GM21390 (cell line): ENCODE measurements around the gene CCDC47.
A peak's percentile ranks its signal among the peaks of the same experiment; 100 is the strongest.
"Not testable (repeated sequence)": the region's sequence is repeated elsewhere in the genome, so short reads cannot be mapped to it uniquely, and the experiment has no call there.

Source experiments
- ATAC-seq: cut with Tn5 transposase; IDR thresholded peaks from one replicate; pipeline ENCODE4 v1.9.1; 2021; ENCODE audit not compliant: unreplicated experiment

Gene CCDC47, protein sequence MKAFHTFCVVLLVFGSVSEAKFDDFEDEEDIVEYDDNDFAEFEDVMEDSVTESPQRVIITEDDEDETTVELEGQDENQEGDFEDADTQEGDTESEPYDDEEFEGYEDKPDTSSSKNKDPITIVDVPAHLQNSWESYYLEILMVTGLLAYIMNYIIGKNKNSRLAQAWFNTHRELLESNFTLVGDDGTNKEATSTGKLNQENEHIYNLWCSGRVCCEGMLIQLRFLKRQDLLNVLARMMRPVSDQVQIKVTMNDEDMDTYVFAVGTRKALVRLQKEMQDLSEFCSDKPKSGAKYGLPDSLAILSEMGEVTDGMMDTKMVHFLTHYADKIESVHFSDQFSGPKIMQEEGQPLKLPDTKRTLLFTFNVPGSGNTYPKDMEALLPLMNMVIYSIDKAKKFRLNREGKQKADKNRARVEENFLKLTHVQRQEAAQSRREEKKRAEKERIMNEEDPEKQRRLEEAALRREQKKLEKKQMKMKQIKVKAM

DNA sequence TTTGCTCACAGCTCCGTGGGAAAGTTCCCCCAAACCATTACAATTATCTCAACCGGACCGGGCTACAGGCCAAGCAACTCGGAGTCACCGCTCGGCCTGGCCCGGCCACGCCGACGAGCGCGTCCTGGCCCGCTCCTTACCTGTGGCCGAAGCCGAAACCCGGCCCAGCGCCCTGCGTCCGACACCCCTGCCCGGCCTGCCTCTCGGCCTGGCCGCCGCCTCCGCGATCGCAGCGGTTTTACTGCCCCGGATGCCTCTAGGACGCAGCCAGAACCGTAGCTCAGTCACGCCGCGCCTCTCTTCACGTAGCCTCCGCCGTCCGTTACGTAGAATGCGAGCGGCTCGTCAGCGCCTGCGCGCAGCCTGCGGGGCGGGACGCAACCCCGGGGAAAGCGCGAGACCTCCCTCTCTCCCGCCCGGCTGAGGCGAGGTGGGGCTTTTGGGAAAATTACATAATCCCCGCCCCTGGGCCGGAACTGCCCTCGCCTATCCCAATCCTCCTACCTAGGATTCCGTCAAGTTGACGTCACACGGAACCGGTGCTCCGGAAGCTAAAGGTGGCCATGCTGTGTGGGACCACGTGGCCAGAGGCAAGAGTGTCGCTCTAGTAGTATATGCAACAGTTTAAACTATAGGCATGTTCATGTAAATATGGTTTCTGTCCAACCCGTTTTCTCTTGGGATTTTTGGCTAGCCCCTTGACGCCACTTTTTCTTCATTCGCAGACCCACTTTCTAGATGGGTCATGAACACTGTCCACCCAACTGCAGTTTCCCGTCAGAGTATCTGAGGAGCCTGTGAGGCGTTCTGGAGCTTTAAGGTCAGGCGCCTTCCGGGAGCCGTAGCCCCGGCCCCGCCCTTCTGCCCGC lies at the start of gene CCDC47:
Gene CCDC47, minus strand, starts transcription at position 326 of the 869 bp plus-strand sequence. CDS start 7,422 bp downstream, outside the sequence.
- peak; percentile 90 for ATAC-seq

DNA sequence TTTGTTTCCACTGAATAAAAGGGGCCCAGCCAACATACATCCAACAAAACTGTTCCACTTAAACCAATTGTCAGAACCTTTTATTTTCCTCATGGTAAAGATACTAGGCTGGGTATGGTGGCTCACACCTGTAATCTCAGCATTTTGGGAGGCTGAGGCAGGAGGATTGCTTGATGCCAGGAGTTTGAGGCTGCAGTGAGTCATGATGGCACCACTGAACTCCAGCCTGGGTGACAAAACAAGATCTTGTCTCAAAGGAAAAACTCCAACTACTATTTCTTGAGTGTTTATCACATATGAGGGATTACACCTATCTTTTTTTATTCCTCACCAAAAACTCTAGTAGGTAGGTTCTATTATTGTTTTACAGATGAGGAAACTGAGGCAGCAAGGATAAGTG lies 49.1 kb upstream of the CCDC47 start:
- ATAC-seq: no peak

DNA sequence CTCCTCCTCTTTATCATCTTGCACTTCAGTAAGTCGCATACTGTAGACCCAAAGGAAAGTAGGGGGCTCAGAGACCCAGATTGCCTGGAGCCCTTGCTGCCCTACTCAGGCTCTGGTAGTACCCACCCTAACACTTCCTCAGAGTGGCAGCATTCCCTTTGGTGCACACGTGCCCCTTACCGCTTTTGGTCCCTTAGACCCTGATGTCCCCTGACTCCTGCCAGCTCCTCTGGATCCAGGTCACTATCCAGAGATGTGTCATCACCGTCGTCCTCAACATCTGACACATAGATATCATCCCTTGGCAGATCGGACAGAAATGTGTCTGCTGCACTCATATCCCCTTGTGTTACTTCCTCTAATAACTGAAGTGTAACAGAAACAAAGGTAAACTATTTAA lies 48.4 kb upstream of the CCDC47 start:
- no peak for ATAC-seq

DNA sequence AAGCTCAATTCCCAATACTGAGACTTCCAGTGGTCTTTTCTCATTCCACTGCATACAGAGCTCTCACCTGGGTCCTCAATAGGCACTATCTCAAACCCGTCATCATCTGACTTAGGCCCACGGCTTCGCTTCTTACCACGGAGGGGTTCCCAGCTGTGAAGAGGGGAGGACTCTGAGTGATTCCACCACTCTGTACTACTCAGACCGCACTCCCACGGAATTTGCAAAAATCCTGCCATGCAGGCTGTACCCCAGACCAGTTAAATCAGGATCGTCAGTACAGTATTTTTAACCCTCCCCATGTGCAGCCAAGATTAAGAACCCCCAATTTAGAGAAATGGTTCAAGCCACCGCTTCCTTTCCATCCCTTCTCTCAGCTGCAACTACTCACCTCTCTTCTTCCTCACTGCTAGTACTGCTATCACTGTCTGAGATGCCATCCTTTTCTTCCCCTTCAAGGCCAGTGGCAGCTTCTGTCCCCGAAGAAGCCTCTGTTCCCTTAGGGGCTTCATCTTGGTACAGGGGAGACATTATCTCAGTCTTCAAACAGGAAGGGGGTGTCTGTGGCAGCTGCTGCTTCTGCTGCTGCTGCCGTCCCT lies 47.7 kb upstream of the CCDC47 start:
- no peak for ATAC-seq

DNA sequence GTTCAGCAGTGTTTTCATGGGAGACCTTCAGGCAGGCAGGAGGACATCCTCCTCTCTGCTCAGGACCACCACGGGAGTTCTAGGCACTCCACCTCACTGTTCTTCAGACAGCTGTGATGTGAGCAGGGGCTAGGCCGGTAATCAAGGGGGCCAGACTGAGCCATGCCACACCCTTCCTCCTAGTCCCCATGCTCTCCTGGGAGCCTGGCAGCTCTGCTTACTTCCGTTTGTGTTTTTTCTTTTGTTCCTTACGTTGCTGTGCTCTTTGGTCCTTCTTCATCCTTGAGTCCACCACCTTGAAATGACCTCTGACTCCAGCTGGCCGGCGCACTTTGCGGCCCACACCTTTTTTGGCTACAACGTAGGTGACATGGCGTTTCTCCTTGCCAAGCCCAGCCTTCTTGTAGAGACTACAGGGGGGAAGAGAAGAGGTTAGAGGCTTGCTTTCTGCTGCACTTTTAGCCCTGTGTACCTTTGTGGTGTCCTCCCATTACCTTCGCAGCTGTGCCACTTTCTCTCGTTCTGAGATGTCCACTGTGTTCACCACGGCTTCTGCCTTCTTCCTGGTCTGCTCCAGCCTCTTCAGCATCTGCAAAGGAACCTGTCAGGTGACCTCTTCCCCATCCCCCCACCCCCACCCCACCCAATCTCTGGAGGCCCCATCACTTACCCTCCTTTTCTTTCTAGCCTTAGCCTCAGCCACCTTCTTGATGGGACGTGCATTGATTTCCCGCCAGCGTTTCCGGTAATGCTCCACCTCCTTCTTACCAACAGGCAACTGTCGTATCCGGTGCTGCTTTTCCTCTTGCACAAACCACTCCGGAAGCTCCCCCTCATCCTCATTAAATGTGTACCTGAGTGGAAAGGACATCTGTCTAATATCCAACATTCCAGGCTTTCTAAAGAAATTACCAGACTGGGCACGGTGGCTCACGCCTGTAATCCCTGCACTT lies 46.5 kb upstream of the CCDC47 start:
- ATAC-seq: no peak

DNA sequence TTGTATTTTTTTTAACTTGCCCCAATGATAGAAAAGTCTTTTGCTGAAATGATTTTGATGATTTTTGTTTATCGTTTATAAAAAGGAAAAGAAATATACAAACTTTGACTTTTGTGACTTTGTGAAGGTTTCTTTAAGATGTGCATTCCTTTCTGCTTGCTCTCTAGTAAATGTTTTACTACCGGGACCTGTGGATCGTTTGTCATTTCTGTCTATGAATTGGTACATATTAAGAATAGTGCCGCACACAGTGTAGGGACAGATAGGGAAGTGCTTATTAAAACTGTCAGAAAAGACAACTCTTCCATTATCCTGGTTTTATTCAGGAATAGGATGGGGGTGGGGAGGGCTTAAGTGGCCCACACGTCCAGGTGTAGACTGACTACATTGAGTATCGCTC lies 45.7 kb upstream of the CCDC47 start:
- no peak for ATAC-seq

DNA sequence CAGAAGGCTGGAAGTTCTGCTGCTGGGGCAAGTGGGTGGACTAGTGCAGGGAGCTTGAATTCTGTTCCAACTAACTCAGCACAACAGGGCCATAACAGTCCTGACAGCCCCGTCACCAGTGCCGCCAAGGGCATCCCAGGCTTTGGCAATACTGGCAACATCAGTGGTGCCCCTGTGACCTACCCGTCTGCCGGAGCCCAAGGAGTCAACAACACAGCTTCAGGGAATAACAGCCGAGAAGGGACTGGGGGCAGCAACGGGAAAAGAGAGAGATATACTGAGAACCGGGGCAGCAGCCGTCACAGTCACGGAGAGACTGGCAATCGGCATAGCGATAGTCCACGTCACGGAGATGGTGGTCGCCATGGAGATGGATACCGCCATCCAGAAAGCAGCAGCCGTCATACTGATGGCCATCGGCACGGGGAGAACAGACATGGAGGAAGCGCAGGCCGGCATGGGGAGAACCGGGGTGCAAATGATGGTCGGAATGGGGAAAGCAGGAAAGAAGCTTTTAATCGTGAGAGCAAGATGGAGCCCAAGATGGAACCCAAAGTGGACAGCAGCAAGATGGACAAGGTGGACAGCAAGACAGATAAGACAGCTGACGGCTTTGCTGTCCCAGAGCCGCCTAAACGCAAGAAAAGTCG lies 44.5 kb upstream of the CCDC47 start:
- ATAC-seq: no peak

DNA sequence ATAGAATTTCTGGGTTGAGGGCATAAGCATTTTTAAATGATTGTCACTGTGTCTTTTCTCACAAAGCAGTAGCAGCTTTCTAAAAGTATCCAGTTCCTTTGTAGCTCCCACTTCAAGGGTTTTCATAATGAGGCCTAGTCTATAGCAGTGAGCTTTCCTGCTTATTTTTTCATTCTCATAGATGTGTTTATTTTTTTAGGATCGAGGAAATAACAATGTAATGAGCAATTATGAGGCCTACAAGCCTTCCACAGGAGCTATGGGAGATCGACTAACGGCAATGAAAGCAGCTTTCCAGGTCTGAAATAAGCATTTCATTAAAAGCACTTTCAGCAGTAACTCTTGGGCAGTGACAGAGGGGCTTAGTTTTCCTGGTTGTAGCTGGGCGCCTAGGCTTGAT lies 43.3 kb upstream of the CCDC47 start:
- ATAC-seq: no peak

DNA sequence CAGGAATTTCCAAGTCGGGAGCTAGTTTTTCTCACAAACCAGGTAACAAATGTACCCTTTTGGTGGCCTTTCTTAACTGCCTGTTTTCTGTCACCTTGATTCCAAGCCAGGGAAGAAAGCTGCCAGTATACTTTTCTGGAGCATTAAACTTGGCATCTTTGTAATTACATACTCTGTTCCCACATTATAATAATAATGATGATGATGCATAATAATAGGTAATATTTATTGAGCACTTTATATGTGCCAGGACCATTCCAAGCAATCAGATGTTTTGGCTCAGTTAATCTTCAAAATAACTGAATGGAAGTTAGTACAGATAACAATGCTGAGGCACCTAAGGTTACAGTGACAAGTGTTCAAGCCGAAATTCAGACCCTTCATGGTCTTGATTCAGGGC lies 42.7 kb upstream of the CCDC47 start:
- ATAC-seq: no peak

DNA sequence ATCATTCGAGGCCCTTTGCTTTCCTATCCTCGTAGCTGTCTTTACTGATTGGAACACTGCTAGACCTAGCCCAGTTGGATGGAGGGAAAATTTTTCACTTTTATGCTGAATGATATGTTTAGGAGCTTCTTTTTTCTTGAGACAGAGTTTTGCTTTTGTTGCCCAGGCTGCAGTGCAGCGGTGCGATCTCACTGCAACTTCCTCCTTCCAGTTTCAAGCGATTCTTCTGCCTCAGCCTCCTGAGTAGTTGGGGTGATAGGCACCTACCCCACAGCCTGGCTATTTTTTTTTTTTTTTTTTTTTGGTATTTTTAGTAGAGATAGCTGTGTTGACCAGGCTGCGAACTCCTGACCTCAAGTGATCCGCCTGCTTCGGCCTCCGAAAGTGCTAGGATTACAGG lies 36.6 kb upstream of the CCDC47 start:
- no peak for ATAC-seq

DNA sequence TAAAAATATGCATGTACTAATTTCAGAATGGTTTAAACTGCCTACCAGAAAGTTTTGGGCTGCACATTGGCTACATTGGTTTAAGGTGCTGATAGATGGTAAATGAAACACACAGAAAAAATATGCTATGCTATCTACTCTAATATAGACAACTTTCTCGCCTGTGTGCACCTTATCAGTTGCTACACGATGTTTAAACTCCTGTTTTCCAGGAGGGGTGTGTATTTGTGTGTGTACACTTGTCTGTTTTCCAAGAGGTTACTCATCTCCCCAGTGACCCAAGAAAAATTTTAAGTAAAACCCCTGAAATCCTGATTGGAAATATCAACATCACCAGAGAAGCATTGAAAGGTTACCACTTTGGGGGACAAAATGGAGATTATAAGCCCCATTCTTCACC lies 32.2 kb upstream of the CCDC47 start:
- no peak for ATAC-seq

DNA sequence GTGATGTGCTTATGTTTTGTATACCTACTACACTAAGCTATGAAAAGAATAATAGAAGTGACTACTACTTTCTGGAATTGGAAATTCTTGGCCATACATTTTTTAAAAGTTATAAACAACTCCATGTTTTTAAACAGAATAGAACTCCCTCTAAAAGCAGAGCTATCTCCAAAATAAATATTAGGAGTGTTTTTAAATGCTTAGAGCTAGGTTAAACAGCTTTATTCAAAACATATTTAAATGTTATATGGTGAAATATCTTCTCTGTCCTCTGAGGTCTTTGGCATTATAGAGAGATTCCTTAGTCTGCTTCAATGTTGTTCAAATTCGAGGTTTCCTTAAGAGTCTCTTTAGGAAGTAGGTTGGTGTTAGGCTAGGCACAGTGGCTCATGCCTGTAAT lies 30.9 kb upstream of the CCDC47 start:
- no peak for ATAC-seq

DNA sequence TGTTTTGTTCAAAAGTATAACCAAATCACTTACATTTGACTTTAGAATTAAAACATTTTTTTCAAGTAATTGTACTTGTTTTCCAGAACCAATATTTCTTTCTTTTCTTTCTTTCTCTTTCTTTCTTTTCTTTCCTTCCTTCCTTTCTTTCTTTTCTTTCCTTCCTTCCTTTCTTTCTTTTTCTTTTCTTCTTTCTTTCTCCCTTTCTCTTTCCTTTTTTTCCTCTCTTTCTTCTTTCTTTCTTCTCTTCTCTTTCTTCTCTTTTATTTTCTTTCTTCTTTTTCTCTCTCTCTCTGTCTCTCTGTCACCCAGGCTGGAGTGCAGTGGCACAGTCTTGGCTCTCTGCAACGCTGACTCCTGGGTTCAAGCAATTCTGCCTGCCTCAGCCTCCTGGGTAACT lies 27.4 kb upstream of the CCDC47 start:
- no peak for ATAC-seq

DNA sequence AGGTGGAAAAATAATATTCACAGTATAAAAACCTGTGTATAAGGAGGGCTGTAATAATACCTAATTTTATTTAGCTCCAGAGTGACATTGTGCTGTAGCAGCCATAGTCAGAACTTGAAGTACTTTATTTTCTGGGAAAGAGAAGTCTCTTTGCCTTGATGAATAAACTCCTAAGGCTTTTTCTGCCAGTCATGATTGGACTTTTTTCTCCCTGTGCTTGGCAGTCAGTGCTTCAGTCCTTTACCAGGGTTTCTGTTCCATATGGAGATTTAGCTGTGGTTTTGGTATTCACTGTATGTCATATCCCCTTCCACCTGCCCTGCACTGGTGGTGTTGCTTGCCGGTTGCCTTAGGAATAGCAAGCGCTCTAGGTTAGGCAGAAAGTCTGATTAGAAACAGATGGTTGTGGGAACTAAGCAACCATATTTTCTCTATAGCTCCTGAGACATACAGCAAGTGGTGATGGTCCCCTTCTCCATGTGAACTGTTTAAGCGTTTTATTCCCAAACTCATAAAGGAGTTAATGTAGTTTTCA lies 25.2 kb upstream of the CCDC47 start:
- no peak for ATAC-seq

DNA sequence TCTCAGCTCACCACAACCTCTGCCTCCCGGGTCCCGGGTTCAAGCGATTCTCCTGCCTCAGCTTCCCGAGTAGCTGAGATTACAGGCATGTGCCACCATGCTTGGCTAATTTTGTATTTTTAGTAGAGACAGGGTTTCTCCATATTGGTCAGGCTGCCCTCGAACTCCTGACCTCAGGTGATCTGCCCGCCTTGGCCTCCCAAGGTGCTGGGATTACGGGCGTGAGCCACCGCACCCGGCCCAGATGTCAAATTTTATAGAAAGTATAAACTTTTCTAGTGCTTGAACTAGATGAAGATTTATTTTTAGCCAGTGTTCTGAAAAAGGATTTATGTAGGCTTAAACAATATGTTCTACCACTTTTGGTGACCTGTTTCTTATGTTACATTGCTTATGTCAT lies 23.0 kb upstream of the CCDC47 start:
- not testable (repeated sequence) for ATAC-seq

DNA sequence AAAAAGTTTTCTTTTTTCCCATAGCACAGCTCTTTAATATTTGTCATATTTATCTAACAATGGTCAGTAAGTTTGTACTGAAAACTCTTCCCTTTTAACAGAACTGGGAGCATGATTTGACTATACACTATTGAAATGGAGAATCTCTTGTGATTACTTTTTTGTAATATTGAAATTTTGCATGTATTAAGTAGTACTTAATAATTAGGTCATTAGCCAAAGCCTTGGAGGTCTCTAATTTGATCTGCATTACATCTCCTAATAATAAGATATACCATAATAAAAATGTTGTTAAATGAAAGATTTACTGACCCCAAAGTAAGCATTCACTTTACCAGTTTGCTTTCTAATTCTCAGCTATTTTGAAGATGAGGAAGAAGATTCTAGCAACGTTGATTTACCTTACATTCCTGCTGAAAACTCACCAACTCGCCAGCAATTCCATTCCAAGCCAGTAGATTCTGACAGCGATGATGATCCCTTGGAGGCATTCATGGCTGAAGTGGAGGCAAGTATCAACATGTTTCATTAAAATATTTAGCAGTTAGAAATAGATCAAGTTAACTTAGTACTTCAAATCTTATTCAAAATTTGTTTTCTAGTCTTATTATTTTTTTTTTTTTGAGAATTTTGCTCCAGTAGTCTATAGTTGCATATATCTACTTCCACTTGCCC lies 18.8 kb upstream of the CCDC47 start:
- no peak for ATAC-seq

DNA sequence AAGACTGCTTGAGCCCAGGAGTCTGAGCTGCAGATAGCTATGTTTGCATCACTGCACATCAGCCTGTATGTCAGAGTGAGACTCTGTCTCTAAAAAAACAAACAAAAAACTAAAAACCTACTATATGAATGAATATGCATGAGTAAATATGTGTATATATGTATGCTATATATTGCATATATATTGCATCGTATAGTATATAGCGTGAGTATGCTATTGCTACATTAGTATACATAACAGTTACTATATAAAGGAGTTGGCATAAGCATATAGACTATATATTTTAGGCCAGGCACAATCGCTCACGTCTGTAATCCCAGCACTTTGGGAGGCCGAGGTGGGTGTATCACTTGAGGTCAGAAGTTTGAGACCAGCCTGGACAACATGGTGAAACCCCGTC lies 16.7 kb upstream of the CCDC47 start:
- no peak for ATAC-seq

DNA sequence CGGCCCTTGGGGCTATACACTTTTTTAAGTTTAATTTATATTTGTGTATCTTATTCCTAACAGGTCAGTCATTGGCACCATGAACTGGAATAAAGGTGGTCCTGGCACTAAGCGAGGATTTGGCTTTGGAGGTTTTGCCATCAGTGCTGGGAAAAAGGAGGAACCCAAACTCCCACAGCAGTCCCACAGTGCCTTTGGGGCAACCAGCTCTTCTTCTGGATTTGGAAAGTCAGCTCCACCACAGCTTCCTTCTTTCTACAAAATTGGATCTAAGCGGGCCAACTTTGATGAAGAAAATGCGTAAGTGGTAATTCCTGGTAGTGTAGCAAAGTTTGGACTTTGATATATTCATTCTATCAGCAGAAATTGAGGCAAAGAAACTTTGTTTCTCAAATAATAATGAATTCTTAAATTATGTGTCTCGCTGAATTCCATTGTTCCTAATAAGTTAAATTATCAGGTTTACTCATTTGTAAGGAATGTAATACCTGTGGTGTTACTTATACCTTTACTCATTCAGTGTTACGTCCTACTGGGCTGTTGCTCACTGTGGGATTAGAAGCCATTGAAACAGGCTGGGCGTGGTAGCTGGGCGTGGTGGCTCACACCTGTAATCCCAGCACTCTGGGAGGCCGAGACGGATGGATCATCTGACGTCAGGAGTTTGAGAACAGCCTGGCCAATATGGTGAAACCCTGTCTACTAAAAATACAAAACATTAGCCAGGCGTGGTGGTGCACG lies 13.7 kb upstream of the CCDC47 start:
- ATAC-seq: no peak

DNA sequence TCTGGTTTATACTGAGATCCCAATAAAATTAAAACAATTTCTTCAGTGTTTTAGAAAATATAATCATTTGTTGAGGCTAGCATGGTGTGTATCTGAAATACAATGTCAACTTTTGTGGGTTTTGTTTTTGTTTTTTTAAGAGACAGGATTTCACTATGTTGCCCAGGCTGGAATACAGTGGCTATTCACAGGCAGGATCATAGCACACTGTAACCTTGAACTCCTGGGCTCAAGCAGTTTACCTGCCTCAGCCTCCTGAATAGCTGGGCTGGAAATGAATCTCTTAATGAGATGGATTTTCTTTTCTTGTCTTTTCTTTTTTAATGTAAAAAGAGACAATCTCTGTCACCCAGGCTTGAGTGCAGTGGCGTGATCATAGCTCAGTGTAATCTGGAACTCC lies 12.7 kb upstream of the CCDC47 start:
- ATAC-seq: no peak
